Measurements from ENCODE around the gene DYSF.

Gene DYSF

DNA sequence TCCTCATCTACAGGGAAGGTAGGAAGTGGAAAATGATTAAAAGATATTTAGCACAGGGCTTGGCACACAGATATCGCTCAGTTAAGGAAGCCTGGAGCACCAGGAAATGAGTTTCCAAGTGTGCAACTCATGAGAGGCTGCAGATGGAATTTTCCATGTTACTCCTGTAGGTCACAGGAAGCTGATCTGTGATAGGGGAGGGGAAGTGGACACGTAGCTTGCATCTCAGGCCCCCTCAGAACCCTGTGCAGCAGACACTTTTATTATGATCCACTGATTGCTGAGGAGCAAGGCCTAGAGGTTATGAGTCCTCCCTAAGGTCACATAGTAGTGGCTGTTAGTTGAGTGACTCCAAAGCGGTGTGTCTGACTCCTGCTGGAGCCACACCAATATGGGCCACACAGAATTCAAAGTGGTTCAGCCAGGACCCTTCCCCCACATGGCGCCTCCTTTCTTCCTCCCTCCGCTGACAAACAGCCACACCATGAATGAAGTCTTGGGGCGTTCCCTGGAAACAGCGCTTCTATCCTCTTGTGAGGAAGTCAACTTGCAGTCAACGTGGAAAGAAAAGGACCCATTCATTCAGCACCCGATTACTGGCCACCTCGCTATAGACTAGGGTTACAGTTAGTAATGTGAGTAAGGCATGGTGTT is 21.5 kb downstream of the DYSF start:
- TF ChIP-seq, protein P1, sequence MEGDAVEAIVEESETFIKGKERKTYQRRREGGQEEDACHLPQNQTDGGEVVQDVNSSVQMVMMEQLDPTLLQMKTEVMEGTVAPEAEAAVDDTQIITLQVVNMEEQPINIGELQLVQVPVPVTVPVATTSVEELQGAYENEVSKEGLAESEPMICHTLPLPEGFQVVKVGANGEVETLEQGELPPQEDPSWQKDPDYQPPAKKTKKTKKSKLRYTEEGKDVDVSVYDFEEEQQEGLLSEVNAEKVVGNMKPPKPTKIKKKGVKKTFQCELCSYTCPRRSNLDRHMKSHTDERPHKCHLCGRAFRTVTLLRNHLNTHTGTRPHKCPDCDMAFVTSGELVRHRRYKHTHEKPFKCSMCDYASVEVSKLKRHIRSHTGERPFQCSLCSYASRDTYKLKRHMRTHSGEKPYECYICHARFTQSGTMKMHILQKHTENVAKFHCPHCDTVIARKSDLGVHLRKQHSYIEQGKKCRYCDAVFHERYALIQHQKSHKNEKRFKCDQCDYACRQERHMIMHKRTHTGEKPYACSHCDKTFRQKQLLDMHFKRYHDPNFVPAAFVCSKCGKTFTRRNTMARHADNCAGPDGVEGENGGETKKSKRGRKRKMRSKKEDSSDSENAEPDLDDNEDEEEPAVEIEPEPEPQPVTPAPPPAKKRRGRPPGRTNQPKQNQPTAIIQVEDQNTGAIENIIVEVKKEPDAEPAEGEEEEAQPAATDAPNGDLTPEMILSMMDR (conservative IDR thresholded peaks at IDR 0.05; ENCODE audit: low read depth, low read length): no peak
- Histone ChIP-seq H2AFZ (ENCODE audit: low read depth) (no peak overlapping the region), H3K4me2 (no peak overlapping the region), H3K79me2 (ENCODE audit: insufficient read depth, low read depth) (no peaks in the 10 kb centered on the region), H3K27ac (no peak overlapping the region), H3K4me1 (ENCODE audit: low read depth, poor library complexity, severe bottlenecking) (no peaks in the 10 kb centered on the region), H3K27me3 (ENCODE audit: insufficient read depth, low read depth) (no peaks in the 10 kb centered on the region), H3K36me3 (ENCODE audit: insufficient read depth) (no peaks in the 10 kb centered on the region), H4K20me1 (ENCODE audit: insufficient read depth) (no peaks in the 10 kb centered on the region), H3K4me3 (IDR thresholded peaks at IDR 0.05; ENCODE audit: insufficient read depth, low read depth, low read length) (no peak overlapping the region), H3K9ac (no peak overlapping the region)

- Histone ChIP-seq H3K36me3 (ENCODE audit: insufficient read depth) (no peaks in the 10 kb centered on the region), H3K4me1 (ENCODE audit: low read depth, poor library complexity, severe bottlenecking) (no peaks in the 10 kb centered on the region), H3K27me3 (ENCODE audit: insufficient read depth, low read depth) (no peaks in the 10 kb centered on the region), H3K9ac (no peak overlapping the region), H3K4me2 (no peak overlapping the region), H3K27ac (no peak overlapping the region), H4K20me1 (ENCODE audit: insufficient read depth) (no peaks in the 10 kb centered on the region), H3K4me3 (IDR thresholded peaks at IDR 0.05; ENCODE audit: insufficient read depth, low read depth, low read length) (no peak overlapping the region), H2AFZ (ENCODE audit: low read depth) (no peak overlapping the region), H3K79me2 (ENCODE audit: insufficient read depth, low read depth) (no peaks in the 10 kb centered on the region)
- TF ChIP-seq, protein P1 (conservative IDR thresholded peaks at IDR 0.05; ENCODE audit: low read depth, low read length): no peak
These were observed 23.1 kb downstream of the DYSF start for GRCh38 chr2:71476495-71476894.

GRCh38 chr2:71477231-71477691 is 23.9 kb downstream of the DYSF start:
- Histone ChIP-seq H3K4me3 (IDR thresholded peaks at IDR 0.05; ENCODE audit: insufficient read depth, low read depth, low read length) (no peak overlapping the region), H3K27me3 (ENCODE audit: insufficient read depth, low read depth) (no peaks in the 10 kb centered on the region), H3K27ac (no peak overlapping the region), H3K79me2 (ENCODE audit: insufficient read depth, low read depth) (no peaks in the 10 kb centered on the region), H3K4me1 (ENCODE audit: low read depth, poor library complexity, severe bottlenecking) (no peaks in the 10 kb centered on the region), H3K9ac (no peak overlapping the region), H3K4me2 (no peak overlapping the region), H4K20me1 (ENCODE audit: insufficient read depth) (no peaks in the 10 kb centered on the region), H3K36me3 (ENCODE audit: insufficient read depth) (no peaks in the 10 kb centered on the region), H2AFZ (ENCODE audit: low read depth) (no peak overlapping the region)
- TF ChIP-seq, protein P1 (conservative IDR thresholded peaks at IDR 0.05; ENCODE audit: low read depth, low read length): no peak

DNA sequence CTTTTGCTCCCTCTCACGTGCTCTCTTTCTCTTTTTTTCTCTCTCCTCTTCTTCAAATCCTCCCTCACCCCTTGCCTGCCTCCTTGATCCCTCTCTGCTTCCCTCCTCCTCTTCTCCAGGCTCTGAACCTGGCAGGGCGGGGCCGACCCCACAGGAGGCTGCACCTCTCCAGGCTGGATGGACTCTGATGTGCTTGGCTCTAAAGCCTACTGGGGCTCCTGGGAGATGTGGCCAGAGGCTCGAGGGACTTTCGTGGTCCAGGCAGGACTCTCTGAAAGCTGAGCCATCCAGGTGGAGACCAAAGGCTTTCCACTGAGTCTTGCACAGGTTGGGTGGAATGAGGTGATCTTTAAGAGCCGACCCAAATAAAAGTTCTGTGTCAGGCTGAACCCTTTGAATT is 25.4 kb downstream of the DYSF start:
- Histone ChIP-seq H3K27me3 (ENCODE audit: insufficient read depth, low read depth) (no peaks in the 10 kb centered on the region), H3K4me2 (no peak overlapping the region), H2AFZ (ENCODE audit: low read depth) (no peak overlapping the region), H4K20me1 (ENCODE audit: insufficient read depth) (no peaks in the 10 kb centered on the region), H3K36me3 (ENCODE audit: insufficient read depth) (no peaks in the 10 kb centered on the region), H3K4me3 (IDR thresholded peaks at IDR 0.05; ENCODE audit: insufficient read depth, low read depth, low read length) (no peak overlapping the region), H3K79me2 (ENCODE audit: insufficient read depth, low read depth) (no peaks in the 10 kb centered on the region), H3K27ac (no peak overlapping the region), H3K9ac (no peak overlapping the region), H3K4me1 (ENCODE audit: low read depth, poor library complexity, severe bottlenecking) (no peaks in the 10 kb centered on the region)
- TF ChIP-seq, protein P1 (conservative IDR thresholded peaks at IDR 0.05; ENCODE audit: low read depth, low read length): no peak
